A172 (cell line): ENCODE results near the gene ERAS. TPM values are rescaled to one million over a fixed set of nuclear protein-coding genes. Genes with fewer than 3 reads are reported as not detected.

Experiments used
- DNase-seq: peaks from one replicate; pipeline ENCODE4 v3.0.0-alpha.2; 2015; ENCODE audit warnings: low spot score
- total RNA-seq: library from RNA; depleted of rRNA; stranded (reverse); fragments of >200 nt; shearing (Covaris generic); gene quantifications from 2 replicates; pipeline ENCODE4 v1.2.3, GENCODE V29; 2014; rRNA removed

ERAS gene, protein sequence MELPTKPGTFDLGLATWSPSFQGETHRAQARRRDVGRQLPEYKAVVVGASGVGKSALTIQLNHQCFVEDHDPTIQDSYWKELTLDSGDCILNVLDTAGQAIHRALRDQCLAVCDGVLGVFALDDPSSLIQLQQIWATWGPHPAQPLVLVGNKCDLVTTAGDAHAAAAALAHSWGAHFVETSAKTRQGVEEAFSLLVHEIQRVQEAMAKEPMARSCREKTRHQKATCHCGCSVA
- total RNA-seq = not detected in 2 replicates

- DNase-seq = no peak
Measured at GRCh38 chrX:48826135-48826875, at the start of gene ERAS. TSS of gene ERAS (plus strand) at chrX:48826513. CDS start at chrX:48829124, 2,611 bp downstream.

DNA sequence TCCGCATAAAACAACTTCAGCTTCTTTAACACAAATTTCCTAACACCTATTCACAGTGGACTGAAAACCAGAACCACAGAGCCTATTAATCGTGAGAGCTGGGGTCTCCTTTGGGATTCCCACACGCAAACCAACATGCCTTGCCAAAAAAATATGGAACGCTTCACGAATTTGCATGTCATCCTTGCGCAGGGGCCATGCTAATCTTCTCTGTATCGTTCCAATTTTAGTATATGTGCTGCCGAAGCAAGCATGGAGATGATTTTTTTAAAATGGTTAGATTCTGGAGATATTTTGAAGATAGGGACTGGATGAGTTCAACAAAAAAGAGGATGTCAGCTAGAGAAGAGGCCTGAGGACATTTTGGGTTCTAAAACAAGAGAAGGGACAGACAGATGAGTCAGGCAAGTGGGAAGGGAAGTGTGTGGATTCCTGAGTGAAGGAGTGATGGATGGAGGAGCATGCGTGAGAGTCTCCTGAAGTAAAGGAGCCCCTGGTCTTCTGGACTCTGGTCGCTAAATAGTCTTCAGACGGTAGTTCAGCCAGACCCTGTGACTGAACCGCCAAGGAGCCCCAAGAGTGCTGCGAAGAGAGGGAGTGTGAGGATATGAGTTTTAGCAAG, 49.4 kb upstream of the ERAS start:
- no peak for DNase-seq

GRCh38 chrX:48779399-48779798, 46.9 kb upstream of the ERAS start:
- no peak for DNase-seq

- no peak for DNase-seq
Measured at GRCh38 chrX:48781705-48782104, 44.6 kb upstream of the ERAS start.

- DNase-seq = no peak
Measured at GRCh38 chrX:48782216-48782615, 44.1 kb upstream of the ERAS start.

DNA sequence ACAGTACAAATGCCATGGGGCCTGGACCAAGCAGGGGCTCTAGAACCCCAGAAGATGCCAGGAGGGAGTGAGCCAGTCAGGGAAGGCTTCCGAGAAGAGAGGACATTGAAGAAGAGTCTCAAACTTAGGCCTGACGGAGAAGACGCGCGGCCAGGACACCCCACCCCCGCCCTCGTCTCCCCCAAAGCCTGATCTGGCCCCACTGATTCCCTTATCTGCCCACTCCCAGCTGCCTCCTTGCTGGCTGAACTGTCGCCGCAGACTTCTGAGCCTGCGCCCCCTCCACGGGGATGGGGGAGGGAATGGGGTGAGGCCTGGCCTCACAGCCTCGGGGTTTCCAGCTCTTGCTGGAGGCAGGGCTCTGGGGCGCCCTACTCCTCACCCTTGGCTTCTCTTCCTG, 43.5 kb upstream of the ERAS start:
- DNase-seq = no peak

DNA sequence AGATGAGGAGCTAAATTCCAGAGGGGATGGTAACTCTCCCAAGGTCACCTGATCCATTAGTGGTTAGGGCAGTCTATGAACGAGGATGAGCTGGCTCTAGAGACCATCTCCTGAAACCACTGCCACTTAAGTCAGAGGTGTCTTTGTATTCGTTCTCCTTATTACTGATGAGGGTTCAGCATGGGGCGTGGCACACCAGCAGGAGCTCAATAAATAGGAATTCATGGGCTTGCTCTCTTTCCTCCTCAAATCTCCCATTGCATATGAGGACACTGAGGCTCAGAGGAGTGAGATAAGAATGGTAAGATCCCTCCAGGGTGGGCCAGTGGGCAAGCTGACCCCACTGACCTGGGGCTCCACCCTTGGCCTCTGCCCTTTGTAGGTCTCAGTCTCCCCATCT, 41.6 kb upstream of the ERAS start:
- DNase-seq = no peak

GRCh38 chrX:48785186-48785539, 41.1 kb upstream of the ERAS start:
- DNase-seq = no peak

- no peak for DNase-seq
Measured at GRCh38 chrX:48785540-48786214, 40.6 kb upstream of the ERAS start.

GRCh38 chrX:48786341-48786800, 39.9 kb upstream of the ERAS start, which contains the start of gene GATA1:
TSS of gene GATA1 (plus strand) at chrX:48786590. CDS start at chrX:48791110, 4,520 bp downstream.
- DNase-seq = no peak

GRCh38 chrX:48786825-48787504, 39.3 kb upstream of the ERAS start:
- DNase-seq = no peak

DNA sequence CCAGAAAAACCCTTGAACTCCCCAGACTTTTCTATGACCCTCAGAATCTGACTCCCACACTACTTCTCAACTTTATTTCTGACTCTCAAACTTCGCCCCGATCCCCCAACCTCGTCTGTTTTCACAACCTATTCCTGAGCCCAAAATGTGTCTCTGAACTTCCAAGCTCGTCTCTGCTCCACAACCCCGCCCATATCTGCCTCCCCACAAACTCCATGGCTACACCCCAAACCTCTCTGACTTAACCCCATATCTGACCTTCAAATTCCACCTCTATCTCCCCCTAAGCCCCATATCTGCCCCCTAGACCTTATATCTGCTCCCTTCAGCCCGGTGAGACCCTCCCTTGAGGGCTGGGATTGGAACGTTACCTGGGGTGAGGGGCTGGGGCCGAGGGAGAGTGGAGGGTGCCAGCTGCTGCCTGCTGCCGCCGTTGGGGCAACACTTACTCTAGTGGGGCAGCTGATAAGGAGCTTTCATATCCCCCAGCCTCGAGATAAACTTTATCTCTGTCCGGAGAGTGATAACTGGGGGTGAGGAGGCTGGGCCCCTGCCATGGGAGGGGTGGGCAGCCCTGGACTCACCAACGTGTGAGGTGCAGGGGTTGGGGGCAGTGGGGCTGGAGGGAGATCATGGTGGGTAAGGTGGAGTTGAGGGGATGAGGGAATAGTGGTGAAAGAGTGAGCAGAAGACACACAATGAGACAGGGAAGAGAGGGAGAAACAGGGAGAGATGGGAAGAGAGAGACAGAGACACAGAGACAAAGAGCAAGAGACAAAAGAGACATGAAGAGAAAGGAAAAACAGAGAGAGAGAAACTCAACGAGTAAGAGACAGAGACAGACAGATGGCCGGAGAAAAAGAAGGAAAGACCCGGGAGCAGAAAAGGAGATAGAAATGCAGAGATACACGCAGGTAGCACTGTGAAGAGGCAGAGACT, 38.5 kb upstream of the ERAS start:
- no peak for DNase-seq

DNA sequence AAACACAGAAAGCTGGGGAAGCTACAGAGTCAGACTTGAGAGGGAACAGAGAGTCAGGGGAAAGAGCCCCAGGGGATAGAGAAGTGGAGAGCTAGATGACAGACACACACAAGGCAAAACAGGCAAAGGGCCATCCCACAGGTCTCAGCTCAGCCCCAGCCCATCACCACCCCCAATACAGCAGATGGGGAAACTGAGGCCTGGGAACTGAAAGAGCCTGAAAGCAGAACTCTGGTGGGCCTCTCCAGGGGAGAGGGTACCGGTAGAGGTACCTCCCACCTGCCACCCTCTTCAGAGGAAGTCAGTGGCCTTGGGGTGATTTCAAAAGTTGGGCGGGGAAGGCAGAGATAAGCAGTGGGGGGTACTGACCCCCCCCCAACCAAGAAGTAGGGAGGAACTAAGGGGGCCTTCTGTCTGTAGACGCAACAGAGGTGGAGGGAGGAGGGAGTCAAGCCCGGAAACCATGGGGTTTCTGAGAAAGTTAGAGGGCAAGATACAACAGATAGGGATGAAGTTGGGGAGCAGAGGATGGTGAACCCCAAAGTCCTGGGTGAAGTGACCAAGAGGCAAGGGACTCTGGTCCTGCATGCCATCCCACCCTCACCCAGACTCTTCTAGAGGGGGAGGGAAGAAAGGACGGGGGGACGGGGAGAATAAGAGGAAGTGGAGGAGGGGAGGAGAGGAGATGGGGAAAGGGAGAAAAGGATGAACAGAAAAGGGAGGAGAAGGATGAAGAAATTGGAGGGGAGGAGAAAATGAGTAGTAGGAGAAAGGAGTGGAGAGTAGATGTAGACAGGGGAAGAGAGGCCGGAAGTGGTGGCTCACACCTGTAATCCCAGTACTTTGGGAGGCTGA, 36.7 kb upstream of the ERAS start:
- no peak for DNase-seq

DNA sequence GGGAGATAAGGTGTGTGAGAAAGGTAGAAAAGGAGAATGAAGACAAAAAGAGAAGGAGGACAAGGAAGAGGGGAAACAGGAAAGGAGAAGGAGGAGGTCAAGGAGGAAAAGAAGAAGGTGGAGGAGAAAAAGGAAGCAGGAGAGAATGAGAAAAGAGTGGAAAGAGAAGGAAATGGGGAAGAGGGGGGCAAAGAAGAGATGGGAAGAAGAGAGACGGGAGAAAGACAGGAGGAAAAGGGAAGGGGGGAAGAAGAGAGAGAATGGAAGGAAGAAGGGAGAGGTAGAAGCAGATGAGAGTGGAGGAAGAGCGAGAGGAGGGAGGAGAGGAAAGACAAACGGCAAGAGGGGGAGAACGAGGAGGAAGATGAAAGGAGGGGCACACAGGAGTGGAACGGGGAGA, 35.8 kb upstream of the ERAS start:
- DNase-seq = no peak

GRCh38 chrX:48791063-48791820, 35.1 kb upstream of the ERAS start:
- no peak for DNase-seq

- no peak for DNase-seq
Measured at GRCh38 chrX:48792219-48792618, 34.1 kb upstream of the ERAS start.

GRCh38 chrX:48793935-48794334, 32.4 kb upstream of the ERAS start:
- DNase-seq = no peak

DNA sequence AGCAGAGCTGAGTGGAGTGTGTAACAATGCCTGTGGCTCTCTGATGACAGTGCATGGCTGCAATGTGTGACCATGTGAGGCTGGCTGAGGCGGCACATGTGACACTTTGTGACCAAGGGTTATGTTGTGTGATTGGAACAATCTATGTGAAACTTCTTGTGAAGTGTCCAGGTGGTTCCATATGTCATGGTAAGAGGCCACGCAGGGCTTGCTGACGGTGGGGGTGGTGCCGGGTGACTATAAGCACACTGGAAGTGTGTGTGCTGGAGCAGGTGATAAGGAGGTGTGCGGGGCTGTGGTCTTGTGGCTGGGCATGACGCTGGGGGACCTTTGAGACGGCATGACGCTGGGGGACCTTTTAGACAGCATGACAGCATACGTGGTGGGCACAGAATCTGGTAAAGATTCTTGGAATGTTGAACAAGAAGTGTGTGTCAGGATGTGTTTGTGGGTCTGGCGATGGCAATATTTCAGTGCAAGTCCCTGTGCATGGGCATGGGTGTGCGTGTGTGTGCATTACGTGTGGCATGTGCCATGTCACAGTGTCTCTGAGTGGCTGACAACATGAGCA, 31.9 kb upstream of the ERAS start:
- no peak for DNase-seq
